NCI-H1436 (cell line): Measurements from ENCODE around the gene MRGPRF.

Experiments used
- DNase-seq: peaks from one replicate; lab custom pipeline; 2025; lab: John Stamatoyannopoulos, UW

MRGPRF gene

GRCh38 chr11:69050592-69051380 lies 37.7 kb upstream of the MRGPRF start:
- no peak for DNase-seq

GRCh38 chr11:69049490-69049867 lies 36.4 kb upstream of the MRGPRF start:
- DNase-seq: no peak

GRCh38 chr11:69048694-69049489 lies 35.8 kb upstream of the MRGPRF start, which contains the start of gene TPCN2:
Gene TPCN2, plus strand, starts transcription at chr11:69048932. Its CDS starts 66 bp downstream, at chr11:69048998.
- peak; percentile 93 for DNase-seq

- DNase-seq: no peak
These were observed 35.1 kb upstream of the MRGPRF start for GRCh38 chr11:69048031-69048693.

- DNase-seq: peak; percentile 15
These were observed 31.3 kb upstream of the MRGPRF start for GRCh38 chr11:69044111-69045013.

- no peak for DNase-seq
These were observed 28.5 kb upstream of the MRGPRF start for GRCh38 chr11:69041516-69041915.

GRCh38 chr11:69040581-69041260 lies 27.7 kb upstream of the MRGPRF start:
- DNase-seq: no peak

GRCh38 chr11:69040051-69040450 lies 27.0 kb upstream of the MRGPRF start:
- DNase-seq: no peak

GRCh38 chr11:69039501-69039900 lies 26.5 kb upstream of the MRGPRF start:
- no peak for DNase-seq

GRCh38 chr11:69037544-69037943 lies 24.5 kb upstream of the MRGPRF start:
- DNase-seq: no peak

GRCh38 chr11:69037074-69037473 lies 24.0 kb upstream of the MRGPRF start:
- DNase-seq: no peak

GRCh38 chr11:69035946-69036340 lies 22.9 kb upstream of the MRGPRF start:
- DNase-seq: no peak

- DNase-seq: no peak
These were observed 22.3 kb upstream of the MRGPRF start for GRCh38 chr11:69035150-69035945.

- no peak for DNase-seq
These were observed 21.2 kb upstream of the MRGPRF start for GRCh38 chr11:69034123-69034867.

- no peak for DNase-seq
These were observed 20.4 kb upstream of the MRGPRF start for GRCh38 chr11:69033431-69033830.

GRCh38 chr11:69032833-69033232 lies 19.8 kb upstream of the MRGPRF start:
- no peak for DNase-seq

GRCh38 chr11:69030301-69030700 lies 17.3 kb upstream of the MRGPRF start:
- no peak for DNase-seq

GRCh38 chr11:69027704-69028372 lies 14.8 kb upstream of the MRGPRF start:
- no peak for DNase-seq

GRCh38 chr11:69024509-69024908 lies 11.5 kb upstream of the MRGPRF start:
- no peak for DNase-seq
